ENCODE data around the gene GFRA3.
A peak's percentile ranks its signal among the peaks of the same experiment; 100 is the strongest.
"Not testable (repeated sequence)": the region's sequence is repeated elsewhere in the genome, so short reads cannot be mapped to it uniquely, and the experiment has no call there.

GFRA3 gene

DNA sequence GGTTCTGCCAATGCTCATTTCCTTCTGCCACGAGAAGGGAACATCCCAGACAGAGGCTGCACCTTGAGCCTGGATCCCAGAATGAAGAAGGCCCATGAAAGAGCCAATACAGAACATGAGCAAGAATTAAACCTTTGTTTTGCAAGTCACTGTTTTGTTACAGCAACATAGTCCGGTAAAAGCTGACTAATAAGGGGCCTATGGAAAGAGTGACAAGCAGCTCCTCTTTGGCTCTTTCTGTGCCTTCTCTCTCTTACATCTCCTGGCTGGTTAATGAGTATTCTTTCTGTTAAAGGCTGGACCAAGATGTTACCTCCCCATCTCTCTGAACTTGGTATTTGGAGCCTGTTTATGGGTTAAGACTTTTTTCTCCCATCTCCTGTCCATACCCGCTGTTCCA is 10.8 kb downstream of the GFRA3 start:
- H3K27ac Mint-ChIP-seq, result no peak overlapping the region
- H3K27me3 Mint-ChIP-seq (ENCODE audit: low read depth), result peaks cover 13% of the 10 kb centered on the region
- no peak overlapping the region for H3K4me3 Mint-ChIP-seq
- H3K9me3 Mint-ChIP-seq, result no peaks in the 10 kb centered on the region
- H3K4me1 Mint-ChIP-seq, result no peaks in the 10 kb centered on the region
- TF ChIP-seq, protein P1, sequence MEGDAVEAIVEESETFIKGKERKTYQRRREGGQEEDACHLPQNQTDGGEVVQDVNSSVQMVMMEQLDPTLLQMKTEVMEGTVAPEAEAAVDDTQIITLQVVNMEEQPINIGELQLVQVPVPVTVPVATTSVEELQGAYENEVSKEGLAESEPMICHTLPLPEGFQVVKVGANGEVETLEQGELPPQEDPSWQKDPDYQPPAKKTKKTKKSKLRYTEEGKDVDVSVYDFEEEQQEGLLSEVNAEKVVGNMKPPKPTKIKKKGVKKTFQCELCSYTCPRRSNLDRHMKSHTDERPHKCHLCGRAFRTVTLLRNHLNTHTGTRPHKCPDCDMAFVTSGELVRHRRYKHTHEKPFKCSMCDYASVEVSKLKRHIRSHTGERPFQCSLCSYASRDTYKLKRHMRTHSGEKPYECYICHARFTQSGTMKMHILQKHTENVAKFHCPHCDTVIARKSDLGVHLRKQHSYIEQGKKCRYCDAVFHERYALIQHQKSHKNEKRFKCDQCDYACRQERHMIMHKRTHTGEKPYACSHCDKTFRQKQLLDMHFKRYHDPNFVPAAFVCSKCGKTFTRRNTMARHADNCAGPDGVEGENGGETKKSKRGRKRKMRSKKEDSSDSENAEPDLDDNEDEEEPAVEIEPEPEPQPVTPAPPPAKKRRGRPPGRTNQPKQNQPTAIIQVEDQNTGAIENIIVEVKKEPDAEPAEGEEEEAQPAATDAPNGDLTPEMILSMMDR (IDR thresholded peaks at IDR 0.05; ENCODE audit: unreplicated experiment in 3 of 3), result no peak
- no peaks in the 10 kb centered on the region for H3K36me3 Mint-ChIP-seq (ENCODE audit: low read depth)

DNA sequence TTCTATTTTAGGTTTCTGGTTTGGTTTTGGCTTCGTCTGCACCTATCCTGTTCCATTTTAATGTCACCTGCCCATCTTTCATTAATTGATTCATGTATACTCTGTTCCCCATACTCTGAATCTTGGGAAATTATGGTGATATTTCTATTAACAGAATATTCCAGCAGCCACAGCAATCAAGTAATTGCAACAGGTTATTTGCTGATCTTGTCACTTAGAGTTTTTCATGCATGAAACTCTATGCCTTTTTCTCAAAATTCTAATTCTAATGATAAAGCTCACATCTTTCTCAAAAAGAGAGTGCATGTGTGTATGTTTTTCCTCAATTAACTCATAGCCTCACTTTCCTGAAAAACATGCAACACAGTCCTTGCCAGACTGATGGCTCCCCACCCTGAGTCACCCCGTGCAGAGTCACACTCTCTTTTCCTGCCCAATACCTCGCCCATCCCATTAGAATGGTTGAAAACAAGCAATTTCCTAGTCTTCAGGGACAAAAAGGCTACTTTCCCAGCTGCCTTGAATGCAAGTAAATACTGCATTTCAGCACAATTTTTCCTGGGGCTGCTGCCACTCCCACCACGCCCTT is 15.6 kb downstream of the GFRA3 start:
- H3K4me3 Mint-ChIP-seq, result no peak overlapping the region
- no peaks in the 10 kb centered on the region for H3K4me1 Mint-ChIP-seq
- H3K9me3 Mint-ChIP-seq, result no peaks in the 10 kb centered on the region
- TF ChIP-seq, protein P1 (IDR thresholded peaks at IDR 0.05; ENCODE audit: unreplicated experiment in 3 of 3), result no peak
- H3K27ac Mint-ChIP-seq, result no peak overlapping the region
- H3K36me3 Mint-ChIP-seq (ENCODE audit: low read depth), result no peaks in the 10 kb centered on the region
- H3K27me3 Mint-ChIP-seq (ENCODE audit: low read depth), result peaks cover 11% of the 10 kb centered on the region

DNA sequence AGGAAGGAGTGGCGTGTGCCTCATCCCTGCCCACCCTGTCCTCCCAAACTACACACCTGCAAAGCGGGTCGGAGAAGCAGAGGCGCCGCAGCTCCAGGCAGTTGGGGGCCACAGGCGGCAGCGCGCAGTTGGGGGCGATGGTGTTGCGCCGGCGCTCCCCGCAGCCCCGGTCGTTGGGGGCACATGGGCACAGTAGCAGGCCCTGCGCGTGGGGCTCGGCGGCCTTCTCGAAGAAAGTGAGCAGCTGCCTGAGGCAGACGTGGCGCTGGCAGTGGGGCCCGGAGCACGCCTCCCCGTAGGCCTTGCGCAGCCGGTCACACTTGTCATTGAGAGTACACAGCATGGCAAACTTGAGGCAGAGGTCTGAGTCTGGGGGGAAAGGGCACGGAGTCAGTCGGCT is 16.8 kb downstream of the GFRA3 start:
- H3K4me3 Mint-ChIP-seq, result no peak overlapping the region

DNA sequence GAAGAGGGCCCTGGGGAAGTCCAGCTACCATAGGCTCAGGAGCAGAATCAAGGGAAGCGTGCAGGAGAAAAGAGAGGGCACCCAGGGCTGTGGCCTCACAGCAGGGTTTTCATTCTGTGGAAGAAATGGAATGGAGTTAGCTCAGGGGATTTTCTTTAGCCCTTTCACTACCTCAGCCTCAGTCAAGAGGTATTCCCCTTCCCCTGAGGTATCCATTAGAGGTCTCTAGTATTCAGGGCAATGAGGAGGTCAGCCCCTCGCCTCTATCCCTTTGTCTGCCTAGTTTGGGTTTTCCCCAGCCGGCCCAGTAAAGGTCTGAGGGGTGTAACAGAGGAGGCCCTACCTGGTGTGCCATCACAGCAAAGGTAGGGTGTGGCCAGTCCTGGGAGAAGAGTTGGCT is 21.5 kb downstream of the GFRA3 start:
- H3K36me3 Mint-ChIP-seq (ENCODE audit: low read depth), result no peaks in the 10 kb centered on the region
- peaks cover 7% of the 10 kb centered on the region for H3K27me3 Mint-ChIP-seq (ENCODE audit: low read depth)
- H3K4me1 Mint-ChIP-seq, result no peaks in the 10 kb centered on the region
- no peak overlapping the region for H3K4me3 Mint-ChIP-seq
- no peak overlapping the region for H3K27ac Mint-ChIP-seq
- no peaks in the 10 kb centered on the region for H3K9me3 Mint-ChIP-seq
- TF ChIP-seq, protein P1 (IDR thresholded peaks at IDR 0.05; ENCODE audit: unreplicated experiment in 3 of 3), result no peak

More for the DNA sequence above, 16.8 kb downstream of the GFRA3 start:
- Mint-ChIP-seq H3K27ac (no peak overlapping the region), H3K4me1 (no peaks in the 10 kb centered on the region), H3K9me3 (no peaks in the 10 kb centered on the region), H3K36me3 (ENCODE audit: low read depth) (no peaks in the 10 kb centered on the region), H3K27me3 (ENCODE audit: low read depth) (peaks cover 12% of the 10 kb centered on the region)
- TF ChIP-seq, protein P1 (IDR thresholded peaks at IDR 0.05; ENCODE audit: unreplicated experiment in 3 of 3), result no peak

DNA sequence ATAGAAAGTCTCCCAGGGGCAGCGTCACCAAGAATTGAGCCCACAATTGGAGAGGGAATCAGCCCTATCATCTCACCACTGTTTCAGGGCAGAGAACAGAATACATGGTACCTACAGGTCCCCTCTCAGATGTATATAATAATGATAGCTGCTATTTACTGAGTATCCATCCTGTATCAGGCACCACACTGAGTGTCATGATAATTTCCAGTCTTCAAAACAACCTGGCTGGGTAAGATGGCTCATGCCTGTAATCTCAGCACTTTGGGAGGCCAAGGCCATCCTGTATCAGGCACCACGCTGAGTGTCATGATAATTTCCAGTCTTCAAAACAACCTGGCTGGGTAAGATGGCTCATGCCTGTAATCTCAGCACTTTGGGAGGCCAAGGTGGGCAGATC is 26.6 kb downstream of the GFRA3 start:
- Mint-ChIP-seq H3K27me3 (ENCODE audit: low read depth) (peaks cover 36% of the 10 kb centered on the region), H3K4me1 (peaks cover 13% of the 10 kb centered on the region)
- H3K9me3 Mint-ChIP-seq; H3K36me3 Mint-ChIP-seq (ENCODE audit: low read depth); H3K27ac Mint-ChIP-seq; H3K4me3 Mint-ChIP-seq: not testable (repeated sequence)

DNA sequence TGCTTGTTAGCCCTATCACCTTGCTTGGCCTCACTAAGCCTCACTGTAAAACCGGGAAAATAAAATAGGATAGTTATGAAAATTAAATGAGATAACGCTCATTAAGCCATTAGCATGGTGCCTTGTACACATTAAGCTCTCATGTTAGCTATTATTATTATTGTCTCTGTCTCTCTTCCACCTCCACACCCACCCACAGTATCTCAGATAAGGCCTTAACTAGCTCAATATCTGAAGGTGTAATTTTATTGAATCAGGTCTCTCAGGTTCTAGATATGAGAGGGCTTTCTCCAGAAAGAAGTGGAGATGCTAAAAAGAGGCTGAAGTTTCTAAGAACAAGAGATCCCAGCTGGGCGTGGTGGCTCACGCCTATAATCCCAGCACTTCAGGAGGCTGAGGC is 27.6 kb downstream of the GFRA3 start:
- Mint-ChIP-seq H3K9me3 (no peaks in the 10 kb centered on the region), H3K4me1 (peaks cover 20% of the 10 kb centered on the region), H3K27ac (peak overlapping the region in 2 of 3 experiments; percentile 40 to 83), H3K4me3 (no peak overlapping the region), H3K27me3 (ENCODE audit: low read depth) (peaks cover 38% of the 10 kb centered on the region), H3K36me3 (ENCODE audit: low read depth) (no peaks in the 10 kb centered on the region)
- TF ChIP-seq, protein P1 (IDR thresholded peaks at IDR 0.05; ENCODE audit: unreplicated experiment in 3 of 3), result no peak
